HG03575 (cell line): ENCODE results near the gene RPAP3.
A peak's percentile ranks its signal among the peaks of the same experiment; 100 is the strongest.
"Not testable (repeated sequence)": the region's sequence is repeated elsewhere in the genome, so short reads cannot be mapped to it uniquely, and the experiment has no call there.

Experiments used
- ATAC-seq: cut with Tn5 transposase; IDR thresholded peaks from one replicate; pipeline ENCODE4 v1.9.1; 2021; ENCODE audit not compliant: unreplicated experiment, insufficient number of reproducible peaks, low FRiP score; ENCODE audit errors: extremely low read depth

Gene RPAP3

DNA sequence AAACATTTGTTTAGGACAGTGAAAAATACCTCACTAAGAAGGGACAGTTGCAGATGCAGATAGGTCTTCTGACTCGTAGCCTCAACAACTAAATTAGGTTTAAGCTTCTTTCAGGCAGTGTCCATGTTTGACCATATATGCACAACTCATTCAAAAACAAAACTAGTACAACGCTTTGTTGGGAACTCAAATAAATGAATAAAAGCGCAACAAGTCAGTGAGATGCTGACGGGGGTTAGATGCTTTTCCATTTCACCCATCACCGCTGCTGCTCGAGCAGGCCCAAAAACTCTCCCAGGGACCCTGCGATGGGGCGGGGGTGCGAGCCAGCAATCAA is 633 bp downstream of the RPAP3 start:
- no peak for ATAC-seq

DNA sequence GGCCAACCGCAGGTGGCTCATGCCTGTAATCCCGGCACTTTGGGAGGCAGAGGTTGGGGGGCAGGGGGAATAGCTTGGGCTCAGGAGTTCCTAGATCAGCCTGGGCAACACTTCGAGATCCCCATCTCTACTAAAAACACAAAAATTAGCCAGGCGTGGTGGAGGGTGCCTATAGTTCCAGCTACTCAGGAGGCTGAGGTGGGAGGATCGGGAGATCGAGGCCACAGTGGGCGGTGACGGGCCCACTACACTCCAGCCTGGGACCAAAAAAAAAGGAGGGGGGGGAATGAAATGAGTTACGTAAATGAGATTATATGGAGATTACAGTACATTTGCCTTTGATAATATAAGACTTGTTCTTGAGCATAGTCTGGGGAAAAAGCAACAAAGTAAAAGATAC is 1.1 kb downstream of the RPAP3 start:
- ATAC-seq = no peak

DNA sequence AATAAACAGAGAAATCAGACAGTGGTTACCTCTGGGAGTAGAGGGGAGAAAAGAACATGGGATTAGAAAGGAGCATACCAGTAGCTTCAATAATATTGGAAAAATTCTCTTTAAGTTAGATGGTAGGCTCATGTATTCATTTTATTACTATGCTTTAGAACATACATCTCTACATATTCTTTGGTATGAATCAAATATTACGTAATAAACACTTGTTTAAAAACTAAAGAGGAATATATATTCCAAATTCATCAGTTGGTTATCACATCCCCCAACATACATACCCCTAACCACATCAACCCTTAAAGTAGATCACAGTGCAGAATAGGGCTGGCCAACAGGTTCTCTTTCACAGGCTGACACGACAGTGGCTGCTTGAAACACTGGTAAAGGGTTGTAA is 5.6 kb downstream of the RPAP3 start:
- no peak for ATAC-seq

DNA sequence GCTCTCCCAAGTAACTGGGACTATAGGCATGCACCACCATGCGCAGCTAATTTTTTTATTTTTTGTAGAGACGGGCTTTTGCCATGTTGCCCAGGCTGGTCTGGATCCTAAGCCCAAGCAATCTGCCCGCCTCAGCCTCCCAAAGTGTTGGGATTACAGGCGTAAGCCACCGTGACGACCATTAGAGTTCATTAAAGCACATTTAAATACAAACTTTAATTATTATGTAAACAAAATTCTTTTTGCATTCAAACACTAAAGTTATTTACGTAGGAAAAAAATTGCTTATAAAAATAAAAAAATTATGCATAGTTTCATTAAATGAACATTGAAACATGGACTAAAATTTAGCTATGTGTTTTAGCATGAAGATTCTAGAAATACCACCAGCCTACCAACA is 7.2 kb downstream of the RPAP3 start:
- no peak for ATAC-seq

DNA sequence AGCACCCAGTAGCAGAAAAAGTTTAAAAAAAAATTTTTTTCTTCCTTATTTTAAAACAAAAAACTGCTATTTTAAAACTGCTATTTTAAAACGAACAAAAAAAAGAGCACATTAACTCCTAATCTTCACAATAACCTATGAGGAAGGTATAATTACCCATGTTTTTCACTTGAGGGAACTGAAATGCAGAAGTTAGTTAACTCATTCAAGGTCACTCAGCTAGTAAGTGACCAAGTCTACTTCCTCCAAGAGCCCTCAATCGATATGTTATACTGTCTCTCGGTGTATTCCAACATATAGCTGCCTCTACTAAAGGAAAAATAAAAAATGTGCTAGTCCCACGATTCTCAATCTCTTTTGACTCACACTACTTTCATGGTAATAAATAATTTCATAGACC is 7.8 kb downstream of the RPAP3 start:
- ATAC-seq = no peak

DNA sequence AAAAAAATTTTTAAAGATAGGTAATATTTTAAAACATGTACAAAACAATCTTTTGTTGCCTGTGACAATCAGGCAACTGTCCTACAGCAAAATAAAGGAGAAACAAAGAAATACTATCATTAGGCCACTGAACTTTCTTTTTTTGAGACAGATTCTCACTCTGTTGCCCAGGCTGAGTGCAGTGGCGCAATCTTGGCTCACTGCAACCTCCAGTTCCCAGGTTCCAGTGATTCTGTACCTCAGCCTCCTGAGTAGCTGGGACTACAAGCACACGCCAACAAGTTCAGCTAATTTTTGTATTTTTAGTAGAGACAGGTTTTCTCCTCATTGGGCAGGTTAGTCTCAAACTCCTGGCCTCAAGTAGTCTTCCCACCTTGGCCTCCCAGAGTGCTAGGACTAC is 16.6 kb downstream of the RPAP3 start:
- no peak for ATAC-seq

DNA sequence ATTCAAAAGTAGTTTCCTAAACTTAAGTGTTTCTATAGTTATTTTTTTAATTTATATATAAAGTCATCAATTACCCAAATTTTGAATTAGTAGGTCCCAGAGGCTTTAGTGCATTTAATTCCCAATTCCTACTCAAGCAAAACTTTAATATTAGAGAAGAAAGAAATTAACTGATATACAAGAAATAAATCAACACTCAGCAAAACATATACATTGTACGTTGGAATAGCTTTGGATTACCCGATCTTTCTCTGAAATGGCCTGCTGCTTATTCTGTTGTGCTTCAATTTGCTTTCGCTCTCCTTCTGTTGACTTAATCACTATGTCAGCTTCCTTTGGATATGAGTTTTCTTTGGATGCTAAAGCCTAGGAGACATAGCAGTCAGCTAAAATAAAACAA is 18.2 kb downstream of the RPAP3 start:
- no peak for ATAC-seq

DNA sequence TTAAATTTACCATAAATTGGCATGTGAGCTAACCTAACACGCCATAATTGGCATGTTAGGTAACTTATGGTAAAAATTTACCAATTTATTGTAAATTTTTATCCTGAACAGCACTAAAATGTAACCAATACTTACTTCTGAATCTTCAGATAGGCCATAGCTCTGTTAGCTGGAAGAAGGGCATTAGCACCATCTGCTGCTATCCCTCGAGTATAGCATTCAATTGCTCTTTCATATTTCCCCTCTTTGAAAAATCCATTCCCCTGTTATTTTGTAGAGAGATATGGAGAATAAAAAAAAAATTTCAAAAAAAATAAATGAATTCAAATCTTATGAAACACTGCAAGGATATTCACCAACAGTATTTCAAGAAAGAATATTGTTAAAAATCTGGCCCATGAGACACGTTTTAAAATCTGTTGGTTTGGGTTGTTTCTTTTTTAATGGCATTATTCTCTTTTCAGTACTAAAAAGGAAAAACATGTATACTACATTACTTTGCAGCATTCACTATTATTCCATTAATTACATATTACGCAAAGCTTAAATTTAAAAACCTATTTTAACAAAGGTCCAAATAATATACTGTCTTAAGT is 19.1 kb downstream of the RPAP3 start:
- ATAC-seq = no peak

DNA sequence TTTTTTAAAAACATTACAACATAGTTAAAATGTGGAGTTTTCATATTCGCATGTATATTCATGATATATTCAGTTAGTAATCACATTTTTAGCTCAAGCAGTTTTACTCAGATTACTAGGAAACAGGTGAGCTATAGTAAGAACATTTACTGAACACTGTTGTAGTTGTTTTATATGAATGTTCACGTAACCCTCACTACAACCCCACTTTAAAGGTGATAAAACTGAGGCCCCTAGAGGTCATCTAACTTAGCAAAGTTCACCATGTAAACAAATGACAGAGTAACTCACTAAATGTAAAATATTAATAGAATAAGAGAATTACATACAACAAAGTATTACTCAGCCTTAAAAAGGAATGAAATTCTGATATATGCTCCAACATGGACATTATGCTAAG is 26.0 kb downstream of the RPAP3 start:
- ATAC-seq = no peak

DNA sequence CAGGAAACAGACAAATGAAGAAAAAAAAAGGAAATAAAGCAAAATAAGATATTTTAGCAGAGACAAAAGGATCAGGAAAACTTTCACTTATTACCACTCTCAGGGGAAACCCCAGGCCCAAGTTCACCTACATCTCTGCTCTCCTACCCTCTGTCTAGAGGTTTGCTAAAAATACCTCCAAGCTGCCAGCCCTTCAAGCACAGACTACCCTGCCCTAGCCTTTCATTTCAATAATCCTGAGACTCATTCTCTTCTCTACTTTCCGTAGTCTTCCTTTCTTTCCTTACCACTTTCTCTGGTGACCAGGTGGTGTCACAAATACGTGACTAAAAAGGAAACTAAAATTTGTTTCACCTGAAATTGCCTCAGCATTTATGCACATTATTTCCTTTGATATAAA is 33.8 kb downstream of the RPAP3 start:
- ATAC-seq = no peak

DNA sequence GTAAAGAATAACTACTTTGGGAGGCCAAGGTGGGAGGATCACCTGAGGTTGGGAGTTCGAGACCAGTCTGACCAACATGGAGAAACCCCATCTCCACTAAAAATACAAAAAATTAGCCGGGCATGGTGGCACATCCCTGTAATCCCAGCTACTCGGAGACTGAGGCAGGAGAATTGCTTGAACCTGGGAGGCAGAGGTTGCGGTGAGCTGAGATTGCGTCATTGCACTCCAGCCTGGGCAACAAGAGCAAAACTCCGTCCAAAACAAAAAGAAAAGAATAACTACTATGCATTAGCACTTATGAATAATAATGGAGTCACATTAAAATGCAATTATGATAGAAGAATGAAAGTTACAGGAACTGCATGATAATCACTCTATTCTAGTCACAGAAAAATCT is 37.9 kb downstream of the RPAP3 start:
- ATAC-seq = not testable (repeated sequence)

DNA sequence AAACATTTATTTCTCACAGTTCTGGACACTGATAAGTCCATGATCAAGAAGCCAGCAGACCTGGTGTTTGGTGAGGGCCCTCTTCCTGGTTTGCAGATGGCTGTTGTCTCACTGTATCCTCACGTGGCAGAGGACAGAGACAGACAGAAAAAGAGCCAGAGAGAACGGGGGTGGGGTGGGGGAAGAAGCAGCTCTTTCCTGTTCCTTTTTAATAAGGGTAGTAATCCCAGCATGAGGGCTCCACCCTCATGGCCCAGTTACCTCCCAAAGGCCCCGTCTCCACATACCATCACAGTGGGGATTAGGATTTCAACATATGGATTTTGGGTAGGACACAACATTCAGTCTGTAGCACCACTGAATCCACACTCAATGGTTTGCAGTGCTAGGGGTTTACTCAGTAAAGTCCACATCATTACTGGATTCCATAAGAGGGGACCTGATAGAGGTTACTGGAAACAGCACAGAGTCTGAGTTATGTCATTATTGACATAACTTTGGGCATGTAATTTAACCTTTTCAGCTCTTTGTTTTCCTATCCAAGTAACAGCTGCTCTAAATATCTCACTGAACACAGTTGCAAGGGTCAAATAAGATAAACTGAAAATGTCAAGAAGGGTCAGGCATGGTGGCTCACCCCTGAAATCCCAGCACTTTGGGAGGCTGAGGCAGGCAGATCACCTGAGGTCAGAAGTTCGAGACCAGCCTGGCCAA is 53.2 kb downstream of the RPAP3 start:
- ATAC-seq = no peak

DNA sequence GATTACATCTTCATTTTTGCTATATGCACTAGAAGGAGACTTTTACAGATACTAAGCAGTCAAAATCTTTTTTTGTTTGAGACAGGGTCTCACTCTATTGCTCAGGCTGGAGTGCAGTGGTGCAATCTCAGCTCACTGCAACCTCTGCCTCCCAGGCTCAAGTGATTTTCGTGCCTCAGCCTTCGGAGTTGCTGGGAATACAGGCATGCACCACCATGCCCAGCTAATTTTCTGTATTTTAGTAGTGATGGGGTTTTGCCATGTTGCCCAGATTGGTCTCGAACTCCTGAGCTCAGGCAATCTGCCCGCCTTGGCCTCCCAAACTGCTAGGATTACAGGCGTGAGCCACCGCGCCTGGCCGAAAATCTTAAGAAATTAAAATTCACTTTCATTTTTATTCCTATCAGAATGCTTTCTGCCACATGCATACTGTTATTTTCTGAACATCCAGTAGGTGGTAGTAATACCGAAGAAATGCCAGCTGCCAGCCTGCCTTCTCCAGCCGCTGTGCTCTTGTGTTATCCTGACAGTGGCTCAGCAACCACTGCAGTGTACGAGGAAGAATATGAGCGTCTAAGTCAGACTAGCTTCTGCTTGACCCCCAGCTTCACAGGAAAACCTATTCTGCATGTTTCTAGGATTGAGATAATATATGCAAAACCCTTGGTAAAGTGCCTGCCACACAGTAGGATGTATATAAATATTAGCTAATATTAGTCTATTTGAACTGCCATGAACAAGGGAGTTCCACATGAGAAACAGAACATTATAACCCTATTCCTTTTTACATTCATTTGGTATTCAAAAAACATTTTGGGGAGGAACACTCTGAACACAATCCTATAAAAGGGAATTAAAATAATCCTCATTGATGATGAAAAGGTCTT is 54.2 kb downstream of the RPAP3 start:
- no peak for ATAC-seq

DNA sequence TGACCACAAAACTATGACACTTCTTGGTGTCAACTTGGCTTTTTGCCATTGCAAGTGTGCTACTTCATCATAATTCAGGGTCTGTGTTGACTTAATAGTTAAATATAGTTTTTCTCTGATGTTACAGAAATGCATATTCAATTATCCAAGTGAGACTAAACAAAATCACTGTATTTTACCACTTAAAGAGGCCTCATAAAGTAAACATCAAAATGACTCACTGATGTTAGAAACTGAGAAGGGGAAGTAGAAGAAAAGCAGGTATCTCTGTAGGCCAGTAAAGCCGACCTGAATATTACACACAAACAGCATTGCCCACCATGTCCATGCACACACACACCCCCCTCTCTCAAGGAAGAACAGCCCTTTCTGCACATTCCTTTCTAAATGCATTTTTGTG is 55.4 kb downstream of the RPAP3 start:
- ATAC-seq = peak; percentile 53

DNA sequence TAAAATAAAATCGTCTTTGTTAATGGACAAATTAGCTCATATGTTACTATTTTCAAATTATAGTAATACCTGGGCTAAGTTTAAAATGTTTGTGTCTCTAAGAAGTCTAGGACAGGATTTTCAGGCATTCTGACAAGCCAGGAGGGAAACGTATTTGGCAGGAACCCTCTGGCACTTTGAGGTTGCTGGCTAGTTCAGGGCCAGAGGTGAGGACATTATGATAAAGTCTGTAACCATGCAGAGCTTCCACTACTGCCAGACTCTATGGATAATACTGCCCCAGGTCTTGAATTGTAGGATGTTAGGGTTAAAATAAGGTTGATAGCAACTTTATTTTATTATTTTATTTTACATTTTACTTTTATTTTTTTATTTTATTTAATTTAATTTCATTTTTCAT is 56.4 kb downstream of the RPAP3 start:
- ATAC-seq = no peak

DNA sequence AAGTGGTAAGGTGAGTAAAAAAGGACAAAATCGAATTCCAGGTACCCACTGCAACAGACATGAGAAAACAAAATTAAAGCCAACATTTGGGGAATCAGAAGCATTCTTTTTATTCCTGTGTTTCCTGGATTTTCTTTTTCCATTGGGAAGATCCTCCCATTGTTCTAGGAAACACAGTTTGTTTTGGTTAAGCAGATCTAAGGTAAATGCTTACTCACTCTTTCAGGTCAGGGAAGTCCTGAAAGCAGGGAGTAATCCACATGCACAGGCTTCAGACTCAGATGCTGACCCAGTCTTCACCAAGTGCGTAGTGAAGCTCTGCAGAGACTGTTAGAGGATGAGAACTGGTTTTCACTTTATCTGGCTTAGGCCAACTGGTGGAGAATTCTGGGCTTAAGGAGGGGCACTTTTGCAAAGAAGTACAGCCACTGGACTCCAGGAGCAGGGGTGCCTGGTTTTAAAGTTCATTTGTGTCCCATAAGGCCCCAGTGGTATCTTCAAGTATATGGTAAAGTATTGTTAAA is 57.7 kb downstream of the RPAP3 start:
- ATAC-seq = no peak

DNA sequence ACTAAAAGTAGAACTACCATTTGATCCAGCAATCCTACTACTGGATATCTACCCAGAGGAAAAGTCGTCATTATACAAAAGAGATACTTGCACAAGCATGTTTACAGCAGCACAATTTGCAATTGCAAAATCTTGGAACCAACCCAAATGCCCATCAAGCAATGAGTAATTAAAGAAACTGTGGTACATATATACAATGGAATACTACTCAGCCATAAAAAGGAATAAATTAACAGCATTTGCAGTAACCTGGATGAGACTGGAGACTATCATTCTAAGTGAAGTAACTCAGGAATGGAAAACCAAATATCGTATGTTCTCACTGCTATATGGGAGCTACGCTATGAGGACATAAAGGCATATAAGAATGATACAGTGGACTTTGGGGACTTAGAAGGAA is 63.5 kb downstream of the RPAP3 start:
- ATAC-seq = not testable (repeated sequence)

DNA sequence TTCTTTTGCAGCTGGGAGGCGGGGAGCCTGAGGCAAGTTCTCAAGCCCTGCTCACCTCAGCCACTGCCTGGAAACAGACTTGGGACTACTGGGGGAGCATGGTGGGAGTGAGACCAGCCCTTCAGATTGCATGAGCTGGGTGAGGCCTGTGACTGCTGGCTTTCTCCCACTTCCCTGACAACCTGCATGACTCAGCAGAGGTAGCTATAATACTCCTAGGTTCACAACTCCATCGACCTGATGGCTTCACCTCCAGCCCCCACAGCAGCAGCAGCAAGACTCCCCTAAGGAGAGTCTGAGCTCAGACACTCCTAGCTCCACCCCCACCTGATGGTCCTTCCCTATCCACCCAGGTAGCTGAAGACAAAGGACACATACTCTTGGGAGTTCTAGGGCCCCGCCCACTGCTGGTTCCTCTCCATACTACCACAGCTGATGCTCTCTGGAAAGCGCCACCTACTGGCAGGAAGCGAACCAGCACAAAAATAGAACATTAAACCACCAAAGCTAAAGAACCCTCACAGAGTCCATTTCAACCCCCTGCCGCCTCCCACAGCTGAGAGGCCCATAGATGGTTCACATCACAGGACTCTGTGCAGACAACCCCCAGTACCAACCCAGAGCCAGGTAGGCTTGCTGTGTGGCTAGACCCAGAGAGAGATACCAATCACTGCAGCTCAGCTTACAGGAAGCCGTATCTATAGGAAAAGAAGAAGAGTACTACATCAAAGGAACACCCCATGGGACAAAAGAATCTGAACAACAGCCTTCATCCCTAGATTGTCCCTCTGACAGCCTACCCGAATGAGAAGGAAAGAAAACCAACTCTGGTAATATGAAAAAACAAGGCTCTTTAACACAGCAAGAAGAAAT is 68.7 kb downstream of the RPAP3 start:
- ATAC-seq = no peak

DNA sequence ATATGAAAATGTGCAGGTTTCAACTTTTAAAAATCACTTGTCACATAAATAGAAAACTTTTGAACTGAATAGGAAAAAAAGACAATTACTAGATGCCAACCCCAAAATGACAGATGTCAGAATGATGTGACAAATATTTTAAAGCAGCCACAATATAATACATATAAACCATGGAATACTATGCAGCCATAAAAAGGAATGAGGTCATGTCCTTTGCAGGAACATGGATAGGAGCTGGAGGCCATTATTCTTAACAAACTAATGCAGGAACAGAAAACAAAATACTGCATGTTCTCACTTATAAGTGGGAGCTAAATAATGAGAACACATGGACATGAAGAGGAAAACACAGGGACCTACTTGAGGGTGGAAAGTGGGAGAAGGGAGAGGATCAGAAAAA is 70.1 kb downstream of the RPAP3 start:
- not testable (repeated sequence) for ATAC-seq
